Stimulated activated CD8-positive, alpha-beta memory T cell treated with anti-CD3 and anti-CD28 coated beads, Interleukin-7, amount 100 ng/mL, for 24 hours (primary cell): ENCODE data around the gene TXNDC5.
"Not testable (repeated sequence)": the region's sequence is repeated elsewhere in the genome, so short reads cannot be mapped to it uniquely, and the experiment has no call there.

Source experiments
- DNase-seq: peaks from one replicate; pipeline ENCODE4 v3.0.0-alpha.2; 2020; ENCODE audit warnings: low read depth

TXNDC5 gene

DNA sequence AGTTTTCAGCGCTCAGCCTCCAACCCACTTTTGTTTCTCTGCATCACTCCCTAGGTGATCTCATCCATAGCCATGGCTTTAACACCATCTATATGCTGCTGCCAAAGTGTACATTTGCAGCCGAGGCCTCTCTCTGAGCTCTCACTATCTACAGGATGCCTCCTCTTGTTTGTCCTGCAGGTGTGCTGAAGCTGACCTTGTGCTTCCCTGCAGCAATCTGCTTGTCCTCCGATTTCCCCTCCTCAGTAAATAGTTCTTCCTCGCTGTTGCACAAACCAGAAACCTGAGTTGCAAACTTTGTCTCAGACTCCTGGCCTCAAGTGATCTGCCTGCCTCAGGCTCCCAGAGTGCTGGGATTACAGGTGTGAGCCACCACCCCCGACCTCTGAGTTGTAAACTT, 3.7 kb upstream of the TXNDC5 start:
- DNase-seq = no peak

- DNase-seq = no peak
Observed at GRCh38 chr6:7912736-7913517, 2.3 kb upstream of the TXNDC5 start.

DNA sequence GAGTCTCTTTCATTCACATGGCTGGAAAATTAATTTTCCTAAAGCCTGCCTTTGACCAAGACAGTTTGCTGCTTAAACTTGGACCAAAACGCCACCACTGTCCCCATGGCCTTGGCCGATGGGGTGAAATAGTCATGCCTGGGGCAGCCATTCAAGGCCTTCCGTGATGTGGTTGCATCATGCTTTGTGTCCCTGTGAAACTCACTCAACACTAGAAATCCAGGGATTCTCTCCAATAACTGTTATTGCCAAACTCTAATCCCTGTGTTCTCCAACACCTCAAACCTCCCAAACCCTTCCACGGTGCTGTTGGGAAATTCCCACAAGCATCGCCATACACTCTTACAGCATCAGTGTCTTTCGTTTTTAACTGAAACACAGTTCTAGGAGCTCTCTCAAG, 1.4 kb upstream of the TXNDC5 start:
- no peak for DNase-seq

- no peak for DNase-seq
Observed at GRCh38 chr6:7911345-7911725, 747 bp upstream of the TXNDC5 start.

DNA sequence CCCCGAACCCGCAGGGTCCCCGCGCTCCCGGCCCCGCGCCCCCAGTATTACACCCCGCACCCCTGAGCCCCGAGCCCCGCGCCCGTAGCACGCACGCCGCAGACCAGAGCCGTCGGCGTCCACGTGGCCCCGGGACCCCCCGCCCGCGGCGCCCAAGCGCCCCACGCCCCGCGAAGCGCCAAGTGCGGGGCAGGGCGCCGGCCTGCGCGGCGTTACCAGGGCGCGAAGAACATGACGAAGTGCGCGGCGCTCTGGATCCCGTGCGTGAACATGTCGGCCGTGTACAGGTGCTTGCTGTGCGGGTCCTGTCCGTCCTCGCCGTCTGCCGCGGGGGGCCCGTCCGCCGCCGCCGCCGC, 312 bp downstream of the TXNDC5 start:
- DNase-seq = no peak

DNA sequence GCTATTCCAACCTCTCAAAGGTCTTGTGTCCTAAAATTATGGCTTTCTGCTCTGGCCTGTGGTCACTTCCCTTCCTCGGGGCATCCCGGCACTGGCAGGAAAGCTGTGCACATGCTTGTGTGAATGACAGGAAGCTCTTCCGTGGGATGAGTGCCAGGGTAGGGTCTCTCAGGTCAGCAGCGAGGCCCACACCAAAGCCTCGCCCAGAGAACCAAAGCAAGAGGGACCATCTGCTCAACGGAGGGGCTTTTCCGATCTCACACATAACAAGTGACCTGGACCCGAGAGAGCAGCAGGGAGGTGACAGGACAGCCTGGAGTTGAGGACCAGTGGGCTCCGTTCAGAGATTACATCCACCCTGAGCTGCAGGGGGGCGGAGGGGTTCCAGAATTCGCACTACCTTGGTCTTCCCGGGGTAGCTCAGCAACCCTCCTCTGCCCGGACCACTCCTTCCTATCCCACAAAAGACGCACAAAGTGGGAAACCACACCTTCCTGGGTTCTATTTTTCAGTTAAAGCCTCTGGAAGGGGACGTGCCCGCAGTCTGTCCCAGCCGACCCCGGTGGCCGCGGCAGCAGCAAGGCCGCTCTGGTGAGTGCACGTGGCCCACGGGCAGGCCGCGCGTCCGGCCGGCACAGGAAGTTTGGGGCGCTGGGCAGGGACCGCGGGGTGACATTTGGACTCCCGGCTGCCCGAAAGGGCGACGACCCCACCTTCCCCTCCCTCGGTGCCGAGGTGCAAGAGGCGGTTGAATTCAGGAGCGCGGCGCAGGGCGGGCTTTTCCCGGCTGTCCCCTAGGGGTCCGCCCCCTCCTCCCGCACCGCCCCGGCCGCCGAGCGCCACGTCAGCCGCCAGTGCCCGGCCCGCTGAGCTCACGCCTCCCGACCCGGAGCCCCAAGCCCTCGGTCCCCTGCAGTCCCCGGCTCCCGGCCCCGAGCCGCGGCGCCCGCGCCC, 988 bp downstream of the TXNDC5 start:
- peak; percentile 18 for DNase-seq

DNA sequence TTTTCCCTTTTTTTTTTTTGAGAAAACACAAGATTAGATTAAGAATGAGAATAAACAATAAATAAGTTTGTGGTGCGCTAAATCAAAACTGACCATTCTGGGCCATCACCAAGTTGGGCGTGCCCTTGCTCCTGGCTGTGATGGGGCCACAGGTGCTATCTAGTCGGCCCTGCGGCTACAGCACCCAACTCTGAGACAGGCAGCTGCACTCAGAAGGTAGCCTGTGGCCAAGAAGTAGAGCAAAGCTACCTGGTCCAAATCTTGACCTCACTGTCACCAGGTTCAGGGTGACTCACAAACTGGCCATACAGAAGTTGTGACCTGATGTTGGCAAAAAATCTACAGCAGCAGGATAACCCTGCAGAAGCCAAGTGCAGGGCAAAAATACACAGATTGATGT, 3.4 kb downstream of the TXNDC5 start:
- DNase-seq = no peak

- no peak for DNase-seq
Observed at GRCh38 chr6:7906741-7907140, 3.8 kb downstream of the TXNDC5 start.

DNA sequence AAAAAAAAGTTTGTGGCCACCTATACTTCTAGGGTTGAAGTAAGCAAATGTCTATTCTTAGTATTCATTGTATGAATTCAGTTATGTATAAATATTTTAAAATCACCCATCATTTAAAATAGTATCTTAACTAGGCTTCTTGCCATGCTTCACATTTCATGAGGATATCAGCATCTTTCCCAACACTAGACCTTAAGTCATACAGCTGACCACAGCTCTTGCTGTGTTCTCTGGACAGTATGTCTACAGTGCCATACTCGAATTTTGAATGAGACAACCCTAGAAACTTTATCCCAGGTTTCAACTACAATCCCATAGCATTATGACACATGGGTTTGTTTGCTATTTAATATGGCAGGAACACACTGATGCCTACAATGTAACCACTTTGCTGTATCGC, 5.2 kb downstream of the TXNDC5 start:
- no peak for DNase-seq

GRCh38 chr6:7904654-7905319, 5.8 kb downstream of the TXNDC5 start:
- DNase-seq = no peak

- DNase-seq = no peak
Observed at GRCh38 chr6:7903673-7904072, 6.9 kb downstream of the TXNDC5 start.

- no peak for DNase-seq
Observed at GRCh38 chr6:7902867-7903266, 7.7 kb downstream of the TXNDC5 start.

DNA sequence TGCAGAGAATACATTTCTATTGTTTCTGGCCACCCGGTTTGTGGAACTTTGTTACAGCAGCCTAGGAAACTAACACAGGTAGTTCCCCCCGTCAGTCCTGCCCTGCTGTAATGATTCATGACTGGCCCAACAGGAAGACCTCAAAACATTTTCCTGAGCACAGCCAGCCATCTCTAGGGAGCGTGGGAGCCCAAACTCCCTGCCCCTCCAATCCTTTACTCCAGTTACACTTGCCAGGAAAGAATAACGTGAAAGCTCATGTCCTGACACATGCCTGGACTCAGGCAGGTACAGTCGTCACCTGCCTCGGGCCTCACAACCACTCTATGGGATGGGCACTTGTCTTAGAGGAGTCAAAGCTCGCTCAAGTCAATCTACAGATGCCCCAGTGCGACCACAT, 8.4 kb downstream of the TXNDC5 start:
- no peak for DNase-seq

GRCh38 chr6:7901780-7902179, 8.8 kb downstream of the TXNDC5 start:
- no peak for DNase-seq

DNA sequence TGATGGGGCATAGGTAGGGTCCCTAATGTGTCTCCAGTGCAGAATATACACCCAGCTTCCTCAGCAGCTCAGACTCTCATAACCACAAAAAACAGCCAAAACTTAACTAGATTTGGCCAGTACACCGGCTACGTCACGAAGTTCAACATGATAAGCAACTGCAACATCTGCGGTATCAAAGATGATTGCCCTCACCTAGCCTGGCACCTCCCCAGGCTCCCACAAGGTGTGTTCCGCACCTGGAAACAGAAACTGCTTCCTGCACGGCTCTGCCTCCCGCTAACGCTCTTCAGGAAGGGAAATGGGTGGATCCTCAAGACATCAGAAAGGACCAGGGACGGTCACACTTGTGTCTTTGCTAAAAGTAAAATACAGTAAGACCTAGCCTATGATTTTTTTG, 9.5 kb downstream of the TXNDC5 start:
- DNase-seq = no peak

- DNase-seq = no peak
Observed at GRCh38 chr6:7900621-7901020, 10.0 kb downstream of the TXNDC5 start.

DNA sequence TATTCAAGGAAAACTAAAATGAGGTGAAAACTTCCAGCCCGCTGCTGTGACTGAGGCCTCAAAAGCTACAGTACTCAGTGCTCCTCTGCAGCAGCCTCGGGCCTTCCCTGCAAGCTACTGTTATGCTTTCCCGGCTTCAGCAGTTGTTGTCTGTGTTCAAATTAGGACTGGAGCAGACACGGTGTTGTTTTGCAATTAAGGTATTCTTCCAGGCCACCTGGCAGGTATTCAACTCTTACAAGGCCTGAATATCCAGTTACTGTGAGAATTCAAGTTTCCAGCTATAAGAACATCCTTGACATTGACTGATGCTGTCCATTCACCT, 10.7 kb downstream of the TXNDC5 start:
- no peak for DNase-seq

- no peak for DNase-seq
Observed at GRCh38 chr6:7899101-7899888, 11.3 kb downstream of the TXNDC5 start.

- DNase-seq = not testable (repeated sequence)
Observed at GRCh38 chr6:7898193-7898586, 12.4 kb downstream of the TXNDC5 start.

DNA sequence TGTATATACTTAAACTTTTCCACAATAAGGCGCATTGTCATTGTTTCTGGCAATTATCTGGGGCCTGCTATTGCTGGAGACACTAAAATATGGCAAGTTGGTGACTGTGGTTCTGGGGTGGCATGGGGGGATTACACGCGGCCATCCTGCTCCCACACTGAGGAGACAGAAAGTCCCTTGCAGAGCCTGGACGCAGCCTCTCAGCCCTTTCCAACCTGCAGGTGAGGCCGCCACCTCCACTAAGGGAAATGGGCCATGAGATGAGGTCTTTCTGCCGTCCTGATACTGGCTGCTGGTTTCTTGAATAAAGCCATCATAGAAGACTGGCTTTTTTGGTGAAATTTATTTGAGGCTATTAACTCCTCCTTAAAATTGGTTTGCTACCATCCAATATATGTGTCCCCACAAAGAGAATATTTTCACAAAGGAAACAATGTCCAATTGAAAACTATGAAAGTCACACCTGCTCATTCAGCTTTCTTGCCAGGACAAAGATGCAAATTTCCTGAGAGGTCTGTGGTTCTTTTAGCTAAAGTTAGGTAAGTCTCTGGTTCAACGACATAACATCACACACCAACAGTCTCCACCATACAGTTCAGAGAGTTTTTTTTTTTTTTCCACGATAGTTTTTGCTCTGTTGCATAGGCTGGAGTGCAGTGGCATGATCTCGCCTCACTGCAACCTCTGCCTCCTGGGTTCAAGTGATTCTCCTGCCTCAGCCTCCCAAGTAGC, 13.0 kb downstream of the TXNDC5 start:
- no peak for DNase-seq

DNA sequence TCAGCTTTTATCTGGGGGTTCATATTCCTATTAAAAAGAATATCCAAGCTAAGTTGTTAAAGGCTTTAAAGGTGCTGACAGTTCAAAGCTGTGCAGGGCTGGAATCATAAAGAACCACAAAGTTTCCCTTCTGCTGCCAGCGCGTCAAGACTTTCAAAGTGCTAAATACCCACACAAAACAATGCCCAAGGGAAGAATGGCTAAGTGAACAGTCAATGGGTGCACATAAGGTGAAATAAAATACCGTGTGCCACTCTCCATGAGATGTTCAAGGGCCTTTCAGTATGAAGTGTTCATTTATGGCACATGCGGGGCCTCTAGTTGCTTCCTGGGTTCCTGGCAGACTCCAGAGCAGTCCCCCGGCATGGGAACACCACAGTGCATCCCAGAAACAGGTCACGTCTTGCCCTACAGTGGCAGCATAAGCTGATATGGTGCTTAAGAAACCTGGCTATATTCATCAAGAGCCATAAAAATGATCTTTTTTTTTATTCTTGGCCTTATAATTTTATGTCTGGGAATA, 14.1 kb downstream of the TXNDC5 start:
- DNase-seq = no peak
